GM12864 (cell line): Measurements from ENCODE around the gene ALK.

Source experiments
- DNase-seq: peaks from one replicate; pipeline ENCODE4 v3.0.0-alpha.2; 2011; ENCODE audit warnings: low read depth
- H3K4me3 ChIP-seq: 2 replicates; pipeline ENCODE4 v1.5.1; 2011; ENCODE audit warnings: mild to moderate bottlenecking, low read depth, low read length, control low read depth
- TF ChIP-seq, protein P1 (sequence below): IDR thresholded peaks from 2 replicates; pipeline ENCODE4 v1.5.1; 2011; ENCODE audit warnings: low read depth, mild to moderate bottlenecking, moderate library complexity, low read length, control low read depth, inconsistent platforms; ENCODE audit errors: missing control alignments

The ALK gene

DNA sequence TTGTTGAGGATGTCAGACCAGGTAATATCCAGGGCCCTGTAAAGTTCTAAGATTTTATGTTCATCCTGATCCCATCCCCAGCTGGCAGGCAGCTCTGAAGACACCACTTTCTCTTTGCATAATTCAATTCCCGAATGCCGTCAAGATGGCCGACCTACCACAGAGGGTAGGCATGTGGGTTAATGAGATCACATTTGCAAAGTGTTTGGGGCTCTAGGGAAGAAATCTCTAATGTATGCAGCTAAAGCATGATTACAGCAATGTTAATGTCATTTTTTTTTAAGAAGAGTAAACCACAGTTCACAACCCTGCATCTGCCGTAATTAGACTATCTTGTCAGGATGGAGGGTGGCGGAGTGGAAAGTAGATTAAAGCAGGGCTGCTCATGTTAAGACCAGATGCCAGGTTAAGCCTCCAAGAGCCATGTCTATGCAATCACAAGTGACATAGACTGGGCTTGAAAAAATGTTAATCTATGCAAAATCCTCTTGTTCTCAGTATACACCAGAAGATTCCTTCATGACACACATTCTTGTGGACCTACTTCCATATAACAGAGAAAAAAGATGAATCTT, 131.4 kb downstream of the ALK start:
- no peak overlapping the region for H3K4me3 ChIP-seq
- DNase-seq = no peak
- TF ChIP-seq, protein P1, sequence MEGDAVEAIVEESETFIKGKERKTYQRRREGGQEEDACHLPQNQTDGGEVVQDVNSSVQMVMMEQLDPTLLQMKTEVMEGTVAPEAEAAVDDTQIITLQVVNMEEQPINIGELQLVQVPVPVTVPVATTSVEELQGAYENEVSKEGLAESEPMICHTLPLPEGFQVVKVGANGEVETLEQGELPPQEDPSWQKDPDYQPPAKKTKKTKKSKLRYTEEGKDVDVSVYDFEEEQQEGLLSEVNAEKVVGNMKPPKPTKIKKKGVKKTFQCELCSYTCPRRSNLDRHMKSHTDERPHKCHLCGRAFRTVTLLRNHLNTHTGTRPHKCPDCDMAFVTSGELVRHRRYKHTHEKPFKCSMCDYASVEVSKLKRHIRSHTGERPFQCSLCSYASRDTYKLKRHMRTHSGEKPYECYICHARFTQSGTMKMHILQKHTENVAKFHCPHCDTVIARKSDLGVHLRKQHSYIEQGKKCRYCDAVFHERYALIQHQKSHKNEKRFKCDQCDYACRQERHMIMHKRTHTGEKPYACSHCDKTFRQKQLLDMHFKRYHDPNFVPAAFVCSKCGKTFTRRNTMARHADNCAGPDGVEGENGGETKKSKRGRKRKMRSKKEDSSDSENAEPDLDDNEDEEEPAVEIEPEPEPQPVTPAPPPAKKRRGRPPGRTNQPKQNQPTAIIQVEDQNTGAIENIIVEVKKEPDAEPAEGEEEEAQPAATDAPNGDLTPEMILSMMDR = no peak

DNA sequence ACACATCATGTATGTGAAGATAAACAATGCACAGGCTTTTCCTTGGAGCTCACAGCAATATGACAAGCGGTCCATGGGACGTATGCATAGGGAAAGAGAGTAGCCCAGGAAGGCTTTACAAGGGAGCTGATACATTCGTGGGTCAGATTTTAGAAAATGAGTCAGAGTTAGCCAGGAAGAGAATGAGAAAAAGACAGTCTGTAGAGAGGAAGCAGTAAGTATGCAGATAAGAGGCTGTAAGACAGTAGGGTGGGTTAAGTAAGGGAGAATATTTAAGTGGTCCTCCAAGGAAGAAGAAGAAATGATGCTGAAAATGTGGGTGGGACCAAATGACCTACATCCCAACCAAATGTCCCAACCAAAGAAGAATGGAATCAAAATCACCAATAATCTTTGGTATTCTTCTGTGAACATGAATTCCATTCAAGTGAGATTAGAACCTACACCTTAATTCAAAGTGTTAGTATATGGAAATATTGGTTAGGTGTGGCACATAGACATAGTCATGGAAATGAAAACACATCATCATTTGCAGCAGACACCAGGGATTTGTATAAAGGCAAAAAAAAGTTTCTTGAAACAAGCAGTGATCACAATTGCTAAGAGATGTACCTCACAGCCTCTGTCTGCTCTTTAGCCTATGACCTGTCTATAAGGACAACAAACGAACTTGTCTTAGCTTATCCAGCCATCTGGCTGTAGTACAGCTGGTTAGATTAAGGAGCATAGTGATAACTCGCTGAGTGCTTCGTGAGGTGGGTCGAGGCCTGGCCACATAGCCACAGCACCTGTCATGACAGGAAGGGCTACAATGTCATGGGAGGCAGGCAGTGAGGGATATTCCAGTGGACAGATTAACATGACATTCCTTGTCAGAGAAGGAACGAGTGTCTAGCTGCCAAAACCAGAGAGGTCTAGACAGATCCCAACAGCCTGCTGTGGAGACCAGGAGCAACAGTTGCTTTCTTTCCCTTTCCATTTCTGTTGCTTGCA, 133.6 kb downstream of the ALK start:
- H3K4me3 ChIP-seq = no peak overlapping the region
- DNase-seq = no peak
- TF ChIP-seq, protein P1 = no peak

DNA sequence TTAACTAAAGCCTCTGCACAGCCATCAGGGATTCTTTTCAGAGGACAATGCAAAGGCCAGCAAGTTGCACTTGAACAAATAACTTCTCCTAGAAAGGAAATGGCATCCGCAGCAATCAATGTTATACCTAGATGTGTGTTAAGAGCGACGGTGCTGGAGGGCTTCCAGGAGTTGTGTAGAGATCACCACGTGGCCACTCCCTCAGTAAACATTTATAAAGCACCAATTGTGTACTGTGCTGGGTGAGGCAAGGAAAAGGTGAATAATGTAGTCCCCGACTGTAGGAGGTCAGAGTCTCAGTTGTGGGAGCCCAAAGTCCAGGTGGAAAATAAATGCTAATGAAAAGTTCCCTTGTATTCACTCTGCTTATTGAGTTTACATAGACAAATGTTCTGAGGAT, 135.0 kb downstream of the ALK start:
- no peak overlapping the region for H3K4me3 ChIP-seq
- DNase-seq = no peak
- TF ChIP-seq, protein P1 = no peak

DNA sequence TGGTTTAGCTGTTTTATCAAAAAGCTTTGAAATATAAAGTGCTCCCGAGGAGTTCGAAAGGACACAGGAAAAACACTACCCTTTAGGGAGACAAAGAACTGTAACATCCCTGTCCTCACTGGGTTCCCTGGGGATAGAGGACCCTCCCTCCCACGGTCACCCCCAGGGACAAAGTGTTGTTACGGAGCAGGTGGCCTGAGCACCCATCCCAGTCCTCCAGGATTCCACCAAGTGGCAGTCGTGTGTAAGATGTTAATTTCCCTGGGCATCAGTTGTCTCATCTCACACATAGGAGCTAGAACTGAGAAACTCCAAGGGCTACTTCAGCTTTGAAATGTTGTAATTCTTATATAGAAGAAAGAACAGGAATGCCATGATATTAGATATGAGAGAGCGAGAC, 137.7 kb downstream of the ALK start:
- no peak for DNase-seq
- TF ChIP-seq, protein P1 = no peak
- no peak overlapping the region for H3K4me3 ChIP-seq

DNA sequence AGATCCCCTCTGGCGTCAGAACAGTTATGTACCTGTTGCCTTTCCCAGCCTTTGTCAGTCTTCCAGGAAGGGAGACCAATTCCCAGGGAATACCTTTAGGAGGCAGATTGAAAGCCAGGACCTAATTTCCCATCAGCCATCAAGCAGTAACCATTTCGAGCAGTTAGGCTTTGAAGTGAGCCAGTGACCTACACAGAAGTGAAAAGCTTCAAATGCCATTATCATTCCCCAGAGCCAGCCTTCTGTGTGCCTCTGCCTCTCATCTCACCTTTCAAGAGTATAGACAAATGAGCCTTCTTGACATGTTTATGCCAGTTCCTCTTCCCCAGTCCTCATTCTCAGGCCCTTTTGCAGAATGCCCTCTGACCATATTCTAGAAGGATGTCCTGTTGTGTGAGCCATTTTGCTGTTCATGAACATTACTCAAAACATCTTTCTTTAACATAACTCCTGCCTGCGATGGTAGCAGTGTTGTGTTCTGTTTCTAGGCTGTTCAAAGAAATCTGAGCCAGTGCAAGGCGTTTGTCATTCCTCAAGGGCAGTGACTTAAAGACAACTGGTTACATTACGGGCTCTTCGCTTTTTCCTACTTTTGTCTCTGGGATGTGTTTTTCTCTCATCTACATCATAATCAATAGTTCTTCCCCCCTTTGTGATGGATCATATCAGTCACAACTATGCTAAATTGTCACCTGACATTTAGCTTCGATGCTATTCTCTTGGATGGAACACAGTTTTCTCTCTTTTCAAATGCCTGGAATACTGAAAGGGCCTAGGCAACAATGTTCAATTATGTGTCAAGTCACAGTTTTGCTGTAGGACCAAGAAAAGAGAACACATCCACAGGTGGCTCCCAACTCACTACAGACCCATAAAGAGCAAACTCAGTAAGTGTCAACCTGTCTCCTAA, 138.6 kb downstream of the ALK start:
- TF ChIP-seq, protein P1 = no peak
- no peak overlapping the region for H3K4me3 ChIP-seq
- no peak for DNase-seq

DNA sequence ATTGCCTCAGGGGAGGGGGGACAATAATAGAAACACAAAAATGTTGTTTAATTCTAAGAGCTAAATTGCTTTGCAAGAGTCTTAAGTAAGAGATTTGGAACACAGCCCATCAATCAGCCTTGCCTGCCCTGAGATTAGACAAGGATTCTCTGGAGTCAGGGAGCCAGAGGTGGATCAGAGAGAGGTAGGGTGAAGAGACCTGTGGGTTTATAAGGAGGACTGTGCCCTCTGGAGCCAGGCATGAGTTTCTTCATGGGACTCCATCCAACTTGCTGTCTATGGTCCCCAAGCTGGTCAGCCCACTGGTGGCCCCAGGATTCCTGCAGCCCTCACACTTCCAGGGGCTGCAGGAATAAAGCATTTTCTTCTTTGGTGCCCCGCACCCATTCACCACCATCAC, 139.3 kb downstream of the ALK start:
- TF ChIP-seq, protein P1 = no peak
- H3K4me3 ChIP-seq = no peak overlapping the region
- DNase-seq = no peak
